ENCODE measurements around the gene EFNA4.

EFNA4 gene

GRCh38 chr1:155022136-155022926 lies 41.2 kb upstream of the EFNA4 start:
- Histone ChIP-seq H3K4me1 (ENCODE audit: control insufficient read depth, insufficient read depth, low read length) (peaks cover 17% of the 10 kb centered on the region), H3K4me3 (ENCODE audit: insufficient read depth, low read depth, low read length) (no peak overlapping the region), H3K36me3 (ENCODE audit: control insufficient read depth, insufficient read depth, low read length) (no peaks in the 10 kb centered on the region), H3K27me3 (ENCODE audit: control insufficient read depth, insufficient read depth, low read length, poor library complexity, severe bottlenecking) (no peaks in the 10 kb centered on the region), H3K9me3 (ENCODE audit: control insufficient read depth, low read length) (no peaks in the 10 kb centered on the region), H3K27ac (ENCODE audit: insufficient read depth, low read depth, low read length, poor library complexity, severe bottlenecking) (no peak overlapping the region)
- 88 to 90% methylated on average over 7 of the region's 8 CpGs for WGBS, 2 experiments

GRCh38 chr1:155022927-155023236 lies 40.7 kb upstream of the EFNA4 start:
- H3K27me3 ChIP-seq (ENCODE audit: control insufficient read depth, insufficient read depth, low read length, poor library complexity, severe bottlenecking), result no peaks in the 10 kb centered on the region
- no peak overlapping the region for H3K4me3 ChIP-seq (ENCODE audit: insufficient read depth, low read depth, low read length)
- no peak overlapping the region for H3K27ac ChIP-seq (ENCODE audit: insufficient read depth, low read depth, low read length, poor library complexity, severe bottlenecking)
- 88 to 92% methylated on average over 4 of the region's 4 CpGs for WGBS, 2 experiments
- peaks cover 15% of the 10 kb centered on the region for H3K4me1 ChIP-seq (ENCODE audit: control insufficient read depth, insufficient read depth, low read length)
- no peaks in the 10 kb centered on the region for H3K9me3 ChIP-seq (ENCODE audit: control insufficient read depth, low read length)
- H3K36me3 ChIP-seq (ENCODE audit: control insufficient read depth, insufficient read depth, low read length), result no peaks in the 10 kb centered on the region

GRCh38 chr1:155023627-155024026 lies 39.9 kb upstream of the EFNA4 start:
- WGBS, 2 experiments, result 81 to 85% methylated on average over 5 of the region's 5 CpGs
- no peak overlapping the region for H3K27ac ChIP-seq (ENCODE audit: insufficient read depth, low read depth, low read length, poor library complexity, severe bottlenecking)
- no peaks in the 10 kb centered on the region for H3K27me3 ChIP-seq (ENCODE audit: control insufficient read depth, insufficient read depth, low read length, poor library complexity, severe bottlenecking)
- no peaks in the 10 kb centered on the region for H3K36me3 ChIP-seq (ENCODE audit: control insufficient read depth, insufficient read depth, low read length)
- H3K4me3 ChIP-seq (ENCODE audit: insufficient read depth, low read depth, low read length), result no peak overlapping the region
- H3K9me3 ChIP-seq (ENCODE audit: control insufficient read depth, low read length), result no peaks in the 10 kb centered on the region
- peaks cover 9% of the 10 kb centered on the region for H3K4me1 ChIP-seq (ENCODE audit: control insufficient read depth, insufficient read depth, low read length)

- Histone ChIP-seq H3K9me3 (ENCODE audit: control insufficient read depth, low read length) (no peaks in the 10 kb centered on the region), H3K27ac (ENCODE audit: insufficient read depth, low read depth, low read length, poor library complexity, severe bottlenecking) (no peak overlapping the region), H3K36me3 (ENCODE audit: control insufficient read depth, insufficient read depth, low read length) (no peaks in the 10 kb centered on the region), H3K4me1 (ENCODE audit: control insufficient read depth, insufficient read depth, low read length) (peaks cover 6% of the 10 kb centered on the region), H3K27me3 (ENCODE audit: control insufficient read depth, insufficient read depth, low read length, poor library complexity, severe bottlenecking) (no peaks in the 10 kb centered on the region), H3K4me3 (ENCODE audit: insufficient read depth, low read depth, low read length) (no peak overlapping the region)
- 92 to 94% methylated on average over 9 of the region's 9 CpGs for WGBS, 2 experiments
Measured at GRCh38 chr1:155024315-155024714, 39.2 kb upstream of the EFNA4 start.

GRCh38 chr1:155026154-155026553 lies 37.4 kb upstream of the EFNA4 start:
- Histone ChIP-seq H3K36me3 (ENCODE audit: control insufficient read depth, insufficient read depth, low read length) (no peaks in the 10 kb centered on the region), H3K9me3 (ENCODE audit: control insufficient read depth, low read length) (no peaks in the 10 kb centered on the region), H3K4me1 (ENCODE audit: control insufficient read depth, insufficient read depth, low read length) (no peaks in the 10 kb centered on the region), H3K27me3 (ENCODE audit: control insufficient read depth, insufficient read depth, low read length, poor library complexity, severe bottlenecking) (no peaks in the 10 kb centered on the region), H3K4me3 (ENCODE audit: insufficient read depth, low read depth, low read length) (no peak overlapping the region), H3K27ac (ENCODE audit: insufficient read depth, low read depth, low read length, poor library complexity, severe bottlenecking) (no peak overlapping the region)
- 68 to 71% methylated on average over 9 of the region's 9 CpGs for WGBS, 2 experiments

GRCh38 chr1:155026588-155026987 lies 37.0 kb upstream of the EFNA4 start:
- Histone ChIP-seq H3K4me1 (ENCODE audit: control insufficient read depth, insufficient read depth, low read length) (no peaks in the 10 kb centered on the region), H3K4me3 (ENCODE audit: insufficient read depth, low read depth, low read length) (no peak overlapping the region), H3K27ac (ENCODE audit: insufficient read depth, low read depth, low read length, poor library complexity, severe bottlenecking) (no peak overlapping the region), H3K36me3 (ENCODE audit: control insufficient read depth, insufficient read depth, low read length) (no peaks in the 10 kb centered on the region), H3K9me3 (ENCODE audit: control insufficient read depth, low read length) (no peaks in the 10 kb centered on the region), H3K27me3 (ENCODE audit: control insufficient read depth, insufficient read depth, low read length, poor library complexity, severe bottlenecking) (no peaks in the 10 kb centered on the region)
- WGBS, 2 experiments, result 95% methylated on average over 6 of the region's 6 CpGs

GRCh38 chr1:155029513-155030242 lies 33.9 kb upstream of the EFNA4 start:
- H3K27ac ChIP-seq (ENCODE audit: insufficient read depth, low read depth, low read length, poor library complexity, severe bottlenecking), result no peak overlapping the region
- H3K9me3 ChIP-seq (ENCODE audit: control insufficient read depth, low read length), result no peaks in the 10 kb centered on the region
- no peak overlapping the region for H3K4me3 ChIP-seq (ENCODE audit: insufficient read depth, low read depth, low read length)
- H3K27me3 ChIP-seq (ENCODE audit: control insufficient read depth, insufficient read depth, low read length, poor library complexity, severe bottlenecking), result no peaks in the 10 kb centered on the region
- H3K4me1 ChIP-seq (ENCODE audit: control insufficient read depth, insufficient read depth, low read length), result no peaks in the 10 kb centered on the region
- WGBS, 2 experiments, result 90 to 91% methylated on average over 16 of the region's 16 CpGs
- H3K36me3 ChIP-seq (ENCODE audit: control insufficient read depth, insufficient read depth, low read length), result no peaks in the 10 kb centered on the region

GRCh38 chr1:155030243-155030795 lies 33.2 kb upstream of the EFNA4 start:
- H3K27me3 ChIP-seq (ENCODE audit: control insufficient read depth, insufficient read depth, low read length, poor library complexity, severe bottlenecking), result no peaks in the 10 kb centered on the region
- no peaks in the 10 kb centered on the region for H3K36me3 ChIP-seq (ENCODE audit: control insufficient read depth, insufficient read depth, low read length)
- WGBS, 2 experiments, result 92 to 93% methylated on average over 15 of the region's 15 CpGs
- no peaks in the 10 kb centered on the region for H3K9me3 ChIP-seq (ENCODE audit: control insufficient read depth, low read length)
- H3K4me3 ChIP-seq (ENCODE audit: insufficient read depth, low read depth, low read length), result no peak overlapping the region
- no peak overlapping the region for H3K27ac ChIP-seq (ENCODE audit: insufficient read depth, low read depth, low read length, poor library complexity, severe bottlenecking)
- H3K4me1 ChIP-seq (ENCODE audit: control insufficient read depth, insufficient read depth, low read length), result no peaks in the 10 kb centered on the region

- H3K27ac ChIP-seq (ENCODE audit: insufficient read depth, low read depth, low read length, poor library complexity, severe bottlenecking), result no peak overlapping the region
- no peaks in the 10 kb centered on the region for H3K36me3 ChIP-seq (ENCODE audit: control insufficient read depth, insufficient read depth, low read length)
- no peaks in the 10 kb centered on the region for H3K27me3 ChIP-seq (ENCODE audit: control insufficient read depth, insufficient read depth, low read length, poor library complexity, severe bottlenecking)
- no peak overlapping the region for H3K4me3 ChIP-seq (ENCODE audit: insufficient read depth, low read depth, low read length)
- 93 to 94% methylated on average over 11 of the region's 11 CpGs for WGBS, 2 experiments
- no peaks in the 10 kb centered on the region for H3K4me1 ChIP-seq (ENCODE audit: control insufficient read depth, insufficient read depth, low read length)
- no peaks in the 10 kb centered on the region for H3K9me3 ChIP-seq (ENCODE audit: control insufficient read depth, low read length)
Measured at GRCh38 chr1:155030899-155031298, 32.6 kb upstream of the EFNA4 start.

GRCh38 chr1:155032886-155033285 lies 30.7 kb upstream of the EFNA4 start:
- no peaks in the 10 kb centered on the region for H3K36me3 ChIP-seq (ENCODE audit: control insufficient read depth, insufficient read depth, low read length)
- no peaks in the 10 kb centered on the region for H3K4me1 ChIP-seq (ENCODE audit: control insufficient read depth, insufficient read depth, low read length)
- H3K27ac ChIP-seq (ENCODE audit: insufficient read depth, low read depth, low read length, poor library complexity, severe bottlenecking), result no peak overlapping the region
- no peak overlapping the region for H3K4me3 ChIP-seq (ENCODE audit: insufficient read depth, low read depth, low read length)
- WGBS, 2 experiments, result 92 to 93% methylated on average over 12 of the region's 12 CpGs
- H3K9me3 ChIP-seq (ENCODE audit: control insufficient read depth, low read length), result no peaks in the 10 kb centered on the region
- H3K27me3 ChIP-seq (ENCODE audit: control insufficient read depth, insufficient read depth, low read length, poor library complexity, severe bottlenecking), result no peaks in the 10 kb centered on the region
